GM23248 (cell line): ENCODE measurements around the gene CDC27. TPM values are rescaled to one million over a fixed set of nuclear protein-coding genes. Genes with fewer than 3 reads are reported as not detected.

Source experiments
- DNase-seq: peaks from one replicate; pipeline ENCODE4 v3.0.0-alpha.2; 2015
- H2AFZ ChIP-seq: fragments of 200-600 bp; sonication (generic); 2 replicates; pipeline ENCODE4 v1.6.1; 2016; ENCODE audit warnings: antibody characterized with exemption
- H3F3A ChIP-seq: fragments of 200-600 bp; sonication (generic); 2 replicates; pipeline ENCODE4 v1.6.1; 2016; ENCODE audit warnings: mild to moderate bottlenecking, antibody characterized with exemption, mixed run types; ENCODE audit not compliant: insufficient read depth
- H3K27ac ChIP-seq: fragments of 200-600 bp; sonication (generic); 2 replicates; pipeline ENCODE4 v1.5.1; 2016; ENCODE audit warnings: mild to moderate bottlenecking
- H3K27me3 ChIP-seq: fragments of 200-600 bp; sonication (generic); replicated peaks from 2 replicates; pipeline ENCODE4 v1.6.1; 2016; ENCODE audit warnings: mild to moderate bottlenecking; ENCODE audit not compliant: insufficient read depth
- H3K36me3 ChIP-seq: fragments of 200-600 bp; sonication (generic); 2 replicates; pipeline ENCODE4 v1.6.1; 2016; ENCODE audit warnings: low read depth, mild to moderate bottlenecking
- H3K4me1 ChIP-seq: fragments of 200-600 bp; sonication (generic); 2 replicates; pipeline ENCODE4 v1.6.1; 2016; ENCODE audit warnings: mild to moderate bottlenecking; ENCODE audit not compliant: insufficient read depth
- H3K4me2 ChIP-seq: fragments of 200-600 bp; sonication (generic); one replicate; pipeline ENCODE4 v1.6.1; 2016; ENCODE audit warnings: mild to moderate bottlenecking; ENCODE audit not compliant: unreplicated experiment
- H3K4me3 ChIP-seq: fragments of 200-600 bp; sonication (generic); 2 replicates; pipeline ENCODE4 v1.5.1; 2016; ENCODE audit warnings: mild to moderate bottlenecking
- H3K79me2 ChIP-seq: fragments of 200-600 bp; sonication (generic); 2 replicates; pipeline ENCODE4 v1.6.1; 2016; ENCODE audit warnings: mild to moderate bottlenecking; ENCODE audit not compliant: insufficient read depth
- H3K9ac ChIP-seq: fragments of 200-600 bp; sonication (generic); 2 replicates; pipeline ENCODE4 v1.6.1; 2016; ENCODE audit warnings: mild to moderate bottlenecking
- H3K9me2 ChIP-seq: fragments of 200-600 bp; sonication (generic); 2 replicates; pipeline ENCODE4 v1.6.1; 2016; ENCODE audit warnings: mixed run types, mild to moderate bottlenecking, moderate library complexity; ENCODE audit not compliant: insufficient read depth
- H3K9me3 ChIP-seq: fragments of 200-600 bp; sonication (generic); one replicate; pipeline ENCODE4 v1.6.1; 2017; ENCODE audit warnings: low read depth
- H4K20me1 ChIP-seq: fragments of 200-600 bp; sonication (generic); 2 replicates; pipeline ENCODE4 v1.6.0; 2016; ENCODE audit not compliant: insufficient read depth
- EZH2 ChIP-seq: fragments of 200-600 bp; sonication (generic); IDR thresholded peaks from 2 replicates; pipeline ENCODE4 v1.6.1; 2018; ENCODE audit warnings: antibody characterized with exemption, mild to moderate bottlenecking; ENCODE audit not compliant: insufficient read depth, poor library complexity, severe bottlenecking
- EZH2phosphoT487 ChIP-seq: fragments of 200-600 bp; sonication (generic); IDR thresholded peaks from 2 replicates; pipeline ENCODE4 v1.6.1; 2018; ENCODE audit warnings: antibody characterized with exemption, moderate library complexity, mild to moderate bottlenecking, low read depth; ENCODE audit not compliant: insufficient read depth
- WGBS, 2 experiments: methylation state at CpG; one replicate each; pipeline ENCODE4 v1.1.6; 2015 to 2017; ENCODE audit warnings: low lambda C conversion rate in 2 of 2, low coverage in 1 of 2; ENCODE audit errors: missing lambda C conversion rate in 2 of 2; 5-methylcytosine and 5-hydroxymethylcytosine counted together
- in situ Hi-C: fragments of 300-500 bp; cut with MboI; formaldehyde crosslinking; loops from 2 replicates; pipeline ENCODE4 v1.15.0; 2020
- polyA plus RNA-seq: library from polyadenylated mRNA; unstranded; fragments of >200 nt; fragmentation: Nextera tagmentation; extraction: Ambion mirVana; gene quantifications from 2 replicates; pipeline ENCODE4 v1.2.1, GENCODE V29; 2016
- total RNA-seq: library from RNA; depleted of rRNA; stranded (reverse); fragments of >200 nt; shearing (Covaris generic); gene quantifications from 2 replicates; pipeline ENCODE4 v1.2.3, GENCODE V29; 2014

CDC27 gene
- total and polyA plus RNA-seq, 2 experiments from 2014 or later: 91.5 to 106 TPM

- TF ChIP-seq EZH2: no peak
- no peak for TF ChIP-seq EZH2phosphoT487
- no peak overlapping the region for H3K9ac ChIP-seq
- no peaks in the 10 kb centered on the region for H4K20me1 ChIP-seq
- H3K27me3 ChIP-seq: no peaks in the 10 kb centered on the region
- no peak for DNase-seq
- no peaks in the 10 kb centered on the region for H3K36me3 ChIP-seq
- H3K9me2 ChIP-seq: no peaks in the 10 kb centered on the region
- no peaks in the 10 kb centered on the region for H3K9me3 ChIP-seq
- H3F3A ChIP-seq: peaks cover 16% of the 10 kb centered on the region
- no peak overlapping the region for H3K4me3 ChIP-seq
- H3K4me2 ChIP-seq: no peak overlapping the region
- no peak overlapping the region for H3K27ac ChIP-seq
- no peaks in the 10 kb centered on the region for H3K79me2 ChIP-seq
- in situ Hi-C loops: loop anchor here (10.0 kb wide), 1 partner anchor 84 kb away; no protein-coding TSS in a partner anchor
- 90 to 92% methylated on average over 10 of the region's 10 CpGs for WGBS, 2 experiments
- peaks cover 12% of the 10 kb centered on the region for H3K4me1 ChIP-seq
- no peak overlapping the region for H2AFZ ChIP-seq
These were observed 41.8 kb upstream of the CDC27 start for GRCh38 chr17:47230864-47231263.

DNA sequence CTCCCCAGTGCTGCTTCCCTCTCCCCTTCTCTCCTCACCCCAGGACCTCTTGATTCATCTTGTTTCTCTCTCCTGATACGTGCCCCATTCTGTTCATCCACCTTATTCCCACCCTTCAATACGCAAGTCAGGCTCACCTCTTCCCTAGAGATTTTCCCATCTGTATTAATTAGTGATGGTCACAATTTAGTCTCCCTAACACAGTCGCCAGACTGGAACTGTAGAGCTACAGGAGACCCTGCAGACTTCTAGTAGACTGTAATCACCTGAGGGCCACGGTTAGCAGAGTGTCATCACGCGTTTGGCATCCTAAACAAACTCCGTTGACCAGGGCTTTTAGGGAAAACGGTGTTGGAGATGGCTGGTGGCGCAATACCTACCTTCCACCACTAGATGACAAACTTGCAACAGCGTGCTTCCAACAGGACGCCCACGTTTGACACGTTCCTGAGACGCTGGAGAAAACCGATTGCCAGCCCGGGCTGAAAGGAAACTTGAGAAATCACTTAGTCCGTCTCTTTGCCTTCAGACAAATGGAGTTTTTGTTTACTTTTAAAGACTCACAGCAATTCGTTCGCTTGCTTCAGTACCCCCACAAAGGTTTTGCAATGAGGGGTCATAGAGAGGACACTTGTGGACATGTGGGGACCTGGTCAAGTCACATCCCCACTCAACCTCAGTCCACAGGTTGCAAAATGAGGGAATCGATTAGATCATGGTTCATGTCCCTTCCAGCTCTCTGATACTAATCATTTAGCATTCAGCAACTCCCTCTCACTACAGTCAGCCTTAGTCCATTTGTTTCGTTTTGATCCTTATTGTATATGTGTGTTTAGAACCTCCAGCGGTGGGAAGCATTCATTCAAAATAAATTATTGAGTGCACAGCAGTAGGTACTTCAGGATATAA, 40.7 kb upstream of the CDC27 start:
- Histone ChIP-seq H3K9ac (peak overlapping the region; percentile 68), H3F3A (peaks cover 21% of the 10 kb centered on the region), H3K4me3 (peak overlapping the region; percentile 66), H3K9me3 (no peaks in the 10 kb centered on the region), H3K79me2 (no peaks in the 10 kb centered on the region), H3K36me3 (no peaks in the 10 kb centered on the region), H2AFZ (peak overlapping the region; percentile 82), H3K27me3 (no peaks in the 10 kb centered on the region), H3K4me1 (peaks cover 23% of the 10 kb centered on the region), H3K4me2 (peak overlapping the region; percentile 87), H3K9me2 (no peaks in the 10 kb centered on the region), H3K27ac (peak overlapping the region; percentile 52), H4K20me1 (no peaks in the 10 kb centered on the region)
- peak; percentile 98 for DNase-seq
- 6 to 7% methylated on average over 22 of the region's 22 CpGs for WGBS, 2 experiments
- TF ChIP-seq EZH2 (no peak), EZH2phosphoT487 (no peak)
- in situ Hi-C loops: loop anchor here (10.0 kb wide), 1 partner anchor 85 kb away; no protein-coding TSS in a partner anchor

DNA sequence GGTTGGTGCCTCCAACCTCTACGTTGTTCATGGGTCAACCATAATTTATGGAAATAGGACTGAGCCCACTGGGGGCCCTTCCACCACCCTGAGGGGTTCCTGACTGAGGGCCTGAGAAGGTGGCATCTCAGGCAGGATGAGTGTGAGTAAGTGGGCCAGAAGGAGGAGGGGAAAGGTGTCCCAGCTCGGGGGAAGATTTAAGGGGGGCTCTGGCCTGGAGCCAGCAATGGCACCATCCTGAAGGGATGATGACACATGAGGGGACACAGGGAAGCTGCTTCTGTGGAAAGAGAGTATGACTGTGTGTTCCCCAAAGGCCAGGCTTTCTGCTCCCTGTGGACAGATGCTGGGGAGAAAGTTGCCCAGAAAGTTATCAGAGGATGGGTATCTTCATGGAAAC, 38.8 kb upstream of the CDC27 start:
- H3K36me3 ChIP-seq: no peaks in the 10 kb centered on the region
- H3K9ac ChIP-seq: no peak overlapping the region
- TF ChIP-seq EZH2phosphoT487 (no peak), EZH2 (no peak)
- no peak overlapping the region for H3K27ac ChIP-seq
- no peak overlapping the region for H3K4me3 ChIP-seq
- H2AFZ ChIP-seq: no peak overlapping the region
- no peaks in the 10 kb centered on the region for H3K9me2 ChIP-seq
- H4K20me1 ChIP-seq: no peaks in the 10 kb centered on the region
- no peak overlapping the region for H3K4me2 ChIP-seq
- H3K79me2 ChIP-seq: no peaks in the 10 kb centered on the region
- no peaks in the 10 kb centered on the region for H3K9me3 ChIP-seq
- WGBS, 2 experiments: 73 to 100% methylated on average over 1 to 2 of the region's 2 CpGs
- peaks cover 25% of the 10 kb centered on the region for H3K4me1 ChIP-seq
- H3K27me3 ChIP-seq: no peaks in the 10 kb centered on the region
- DNase-seq: no peak
- peaks cover 21% of the 10 kb centered on the region for H3F3A ChIP-seq
- in situ Hi-C loops: no loop called here

DNA sequence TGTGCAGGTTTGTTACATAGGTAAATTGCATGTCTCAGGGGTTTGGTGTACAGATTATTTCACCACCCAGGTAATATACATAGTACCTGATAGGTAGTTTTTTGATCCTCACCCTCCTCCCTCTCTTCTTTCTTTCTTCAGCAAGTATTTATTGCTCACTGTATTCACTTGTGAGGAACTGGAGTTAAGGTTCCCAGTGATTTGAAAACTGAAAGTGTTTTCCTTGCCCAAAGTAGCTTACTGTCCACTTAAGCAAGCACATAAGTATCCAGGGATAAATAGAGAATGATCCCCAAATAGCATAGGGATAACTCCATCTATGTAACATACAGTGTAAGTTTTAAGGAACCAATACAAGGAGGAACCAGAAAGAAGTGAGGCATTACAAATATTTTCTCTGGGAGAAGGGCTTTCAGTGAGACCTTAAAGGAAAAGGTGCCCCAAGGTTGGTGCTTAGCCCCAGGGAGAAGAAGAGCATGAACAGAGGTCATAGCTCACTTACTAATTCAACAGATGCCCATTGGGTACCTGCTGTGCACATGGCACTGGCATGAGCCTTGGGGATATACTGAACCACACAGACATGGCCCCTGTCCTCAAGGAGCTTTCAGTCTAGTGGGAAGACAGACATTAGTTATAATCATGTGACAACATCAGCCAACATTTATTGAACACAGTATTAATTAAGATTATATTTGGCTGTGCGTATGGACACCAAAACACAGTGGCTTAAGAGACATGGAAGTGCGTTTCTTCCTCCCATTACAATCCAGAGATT, 37.0 kb upstream of the CDC27 start:
- Histone ChIP-seq H3K27me3 (no peaks in the 10 kb centered on the region), H3K9ac (0 out of 2 replicates have a peak overlapping the region, but pooled peaks have one; percentile 5), H3F3A (peaks cover 21% of the 10 kb centered on the region), H3K4me3 (no peak overlapping the region), H3K4me1 (peaks cover 25% of the 10 kb centered on the region), H4K20me1 (no peaks in the 10 kb centered on the region), H3K9me2 (no peaks in the 10 kb centered on the region), H3K79me2 (no peaks in the 10 kb centered on the region), H2AFZ (0 out of 2 replicates have a peak overlapping the region, but pooled peaks have one; percentile 71), H3K27ac (peak overlapping the region; percentile 48; the same call in 1 of the 2 replicates), H3K36me3 (no peaks in the 10 kb centered on the region), H3K9me3 (no peaks in the 10 kb centered on the region), H3K4me2 (peak overlapping the region; percentile 67)
- WGBS, 2 experiments: 95 to 97% methylated on average over 2 of the region's 2 CpGs
- no peak for TF ChIP-seq EZH2phosphoT487
- no peak for TF ChIP-seq EZH2
- DNase-seq: peak; percentile 18
- in situ Hi-C loops: no loop called here
